ENCODE measurements around the gene TARS3.

TARS3 gene

GRCh38 chr15:101723171-101723873 is 951 bp downstream of the TARS3 start:
- no peak for TF ChIP-seq CTCF (IDR thresholded peaks at IDR 0.05)
- Mint-ChIP-seq H3K4me3 (peak overlapping the region; percentile 91), H3K9me3 (no peaks in the 10 kb centered on the region), H3K27me3 (ENCODE audit: low read depth, poor library complexity) (peaks cover 8% of the 10 kb centered on the region), H3K4me1 (peaks cover 22% of the 10 kb centered on the region), H3K36me3 (ENCODE audit: low read depth) (peaks cover 46% of the 10 kb centered on the region), H3K27ac (no peak overlapping the region)
- DNase-seq = no peak

GRCh38 chr15:101718896-101719295 is 5.4 kb downstream of the TARS3 start:
- DNase-seq = no peak
- H3K27ac Mint-ChIP-seq = no peak overlapping the region
- H3K4me1 Mint-ChIP-seq = peaks cover 22% of the 10 kb centered on the region
- H3K4me3 Mint-ChIP-seq = no peak overlapping the region
- H3K9me3 Mint-ChIP-seq = no peaks in the 10 kb centered on the region
- H3K36me3 Mint-ChIP-seq (ENCODE audit: low read depth) = peaks cover 77% of the 10 kb centered on the region
- peaks cover 3% of the 10 kb centered on the region for H3K27me3 Mint-ChIP-seq (ENCODE audit: low read depth, poor library complexity)
- TF ChIP-seq CTCF (IDR thresholded peaks at IDR 0.05) = no peak

- Mint-ChIP-seq H3K4me3 (no peak overlapping the region), H3K4me1 (no peaks in the 10 kb centered on the region), H3K36me3 (ENCODE audit: low read depth) (peaks cover 72% of the 10 kb centered on the region), H3K27me3 (ENCODE audit: low read depth, poor library complexity) (peaks cover 6% of the 10 kb centered on the region), H3K9me3 (no peaks in the 10 kb centered on the region), H3K27ac (no peak overlapping the region)
- TF ChIP-seq CTCF (IDR thresholded peaks at IDR 0.05) = no peak
- DNase-seq = no peak
These were observed 12.2 kb downstream of the TARS3 start for GRCh38 chr15:101712078-101712477.

GRCh38 chr15:101710806-101711205 is 13.5 kb downstream of the TARS3 start:
- TF ChIP-seq CTCF (IDR thresholded peaks at IDR 0.05) = no peak
- DNase-seq = no peak
- Mint-ChIP-seq H3K27ac (no peak overlapping the region), H3K4me1 (no peaks in the 10 kb centered on the region), H3K4me3 (no peak overlapping the region), H3K27me3 (ENCODE audit: low read depth, poor library complexity) (peaks cover 6% of the 10 kb centered on the region), H3K36me3 (ENCODE audit: low read depth) (peaks cover 75% of the 10 kb centered on the region), H3K9me3 (no peaks in the 10 kb centered on the region)

GRCh38 chr15:101709466-101709865 is 14.8 kb downstream of the TARS3 start:
- no peaks in the 10 kb centered on the region for H3K9me3 Mint-ChIP-seq
- TF ChIP-seq CTCF (IDR thresholded peaks at IDR 0.05) = no peak
- H3K27ac Mint-ChIP-seq = no peak overlapping the region
- DNase-seq = no peak
- H3K36me3 Mint-ChIP-seq (ENCODE audit: low read depth) = peaks cover 78% of the 10 kb centered on the region
- H3K4me1 Mint-ChIP-seq = no peaks in the 10 kb centered on the region
- peaks cover 6% of the 10 kb centered on the region for H3K27me3 Mint-ChIP-seq (ENCODE audit: low read depth, poor library complexity)
- no peak overlapping the region for H3K4me3 Mint-ChIP-seq

GRCh38 chr15:101707983-101708382 is 16.3 kb downstream of the TARS3 start:
- H3K36me3 Mint-ChIP-seq (ENCODE audit: low read depth) = peaks cover 76% of the 10 kb centered on the region
- no peak for TF ChIP-seq CTCF (IDR thresholded peaks at IDR 0.05)

More at GRCh38 chr15:101707983-101708382, 16.3 kb downstream of the TARS3 start:
- no peaks in the 10 kb centered on the region for H3K9me3 Mint-ChIP-seq
- no peak overlapping the region for H3K4me3 Mint-ChIP-seq
- no peak overlapping the region for H3K27ac Mint-ChIP-seq
- peaks cover 6% of the 10 kb centered on the region for H3K27me3 Mint-ChIP-seq (ENCODE audit: low read depth, poor library complexity)
- no peaks in the 10 kb centered on the region for H3K4me1 Mint-ChIP-seq
- no peak for DNase-seq
